GM12892 (cell line): ENCODE measurements around the gene PAAF1.

ENCODE experiments used
- POLR2A ChIP-seq: IDR thresholded peaks from 2 replicates; pipeline ENCODE4 v1.6.1; 2011; ENCODE audit warnings: low read depth, low read length, control low read depth
- POLR2AphosphoS5 ChIP-seq: IDR thresholded peaks from 2 replicates; pipeline ENCODE4 v1.6.1; 2011; ENCODE audit warnings: low read depth, low read length, control low read depth

GRCh38 chr11:73969991-73970800 is 93.4 kb downstream of the PAAF1 start:
- TF ChIP-seq POLR2A (no peak), POLR2AphosphoS5 (no peak)
